Measurements from ENCODE around the gene ZNF76.

ZNF76 gene

DNA sequence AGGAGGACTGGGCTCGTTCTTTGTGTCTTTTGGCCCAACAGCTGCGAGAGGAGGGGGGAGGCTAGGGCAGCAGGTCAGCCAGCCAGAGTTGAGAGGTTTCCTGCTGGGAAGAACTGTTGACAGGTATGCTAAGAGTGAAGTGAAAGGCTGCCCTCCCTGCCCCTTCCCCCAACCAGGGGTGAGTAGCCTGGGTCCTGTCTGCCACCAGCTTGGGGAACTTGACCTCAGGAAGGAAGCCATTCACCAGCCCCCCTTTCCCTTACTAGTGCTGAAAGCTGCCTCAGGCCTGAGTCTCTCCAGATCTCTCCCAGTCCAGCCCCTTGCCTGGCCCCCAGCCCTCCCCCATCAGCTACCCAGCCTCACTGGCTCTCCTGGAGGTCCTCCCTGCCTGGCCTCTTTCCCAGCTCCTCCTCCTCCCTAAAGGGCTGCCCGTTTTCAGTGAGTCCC lies 20.7 kb upstream of the ZNF76 start:
- DNase-seq: no peak

DNA sequence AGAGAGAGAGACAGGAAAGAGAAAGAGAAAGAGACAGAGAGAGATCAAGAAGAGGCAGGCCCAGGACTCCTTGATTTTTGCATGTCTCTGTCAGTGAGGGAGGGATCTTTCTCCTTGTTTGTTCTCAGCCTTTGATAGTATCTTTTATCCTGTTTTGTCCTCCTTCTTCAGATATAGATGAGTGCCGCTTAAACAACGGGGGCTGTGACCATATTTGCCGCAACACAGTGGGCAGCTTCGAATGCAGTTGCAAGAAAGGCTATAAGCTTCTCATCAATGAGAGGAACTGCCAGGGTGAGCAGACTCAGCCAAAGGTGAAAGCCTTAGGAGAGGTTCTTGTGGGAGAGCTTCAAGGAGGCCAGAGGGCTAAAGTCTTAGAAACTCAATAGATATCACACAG lies 20.0 kb upstream of the ZNF76 start:
- DNase-seq: no peak

DNA sequence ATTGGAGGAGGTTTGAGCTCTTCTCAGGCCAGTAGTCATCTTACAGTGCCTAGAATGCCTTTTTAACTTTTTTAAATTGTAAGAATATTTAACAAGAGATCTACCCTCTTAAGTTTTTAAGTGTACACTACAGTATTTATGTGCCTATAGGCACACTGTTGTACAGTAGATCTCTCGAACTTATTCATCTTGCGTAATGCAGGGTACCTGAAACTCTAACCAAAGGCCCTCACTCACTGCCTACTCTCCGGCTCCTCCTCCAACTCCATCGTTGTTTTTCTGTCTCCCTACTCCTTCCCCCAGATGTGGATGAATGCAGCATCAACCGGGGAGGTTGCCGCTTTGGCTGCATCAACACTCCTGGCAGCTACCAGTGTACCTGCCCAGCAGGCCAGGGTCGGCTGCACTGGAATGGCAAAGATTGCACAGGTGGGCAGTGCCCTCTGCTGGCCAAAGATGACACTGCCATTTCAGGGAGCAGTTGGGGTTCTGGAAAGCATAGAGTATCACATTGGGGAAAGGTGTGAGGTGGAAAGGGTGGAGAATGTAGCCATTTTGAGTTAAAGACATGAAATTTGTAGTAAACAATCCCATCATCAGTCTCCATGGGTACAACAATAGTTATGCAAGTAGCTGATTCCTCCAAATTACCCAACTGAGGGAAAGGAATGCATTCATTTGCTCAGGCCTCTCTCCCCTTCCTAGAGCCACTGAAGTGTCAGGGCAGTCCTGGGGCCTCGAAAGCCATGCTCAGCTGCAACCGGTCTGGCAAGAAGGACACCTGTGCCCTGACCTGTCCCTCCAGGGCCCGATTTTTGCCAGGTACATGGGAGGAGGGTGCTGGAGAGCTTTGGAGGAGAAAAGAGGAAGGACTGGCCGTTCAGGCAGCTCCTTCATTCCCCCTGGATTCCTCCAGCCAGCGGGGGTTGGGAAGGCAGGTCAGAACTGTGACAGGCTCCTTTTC lies 18.4 kb upstream of the ZNF76 start:
- no peak for DNase-seq

DNA sequence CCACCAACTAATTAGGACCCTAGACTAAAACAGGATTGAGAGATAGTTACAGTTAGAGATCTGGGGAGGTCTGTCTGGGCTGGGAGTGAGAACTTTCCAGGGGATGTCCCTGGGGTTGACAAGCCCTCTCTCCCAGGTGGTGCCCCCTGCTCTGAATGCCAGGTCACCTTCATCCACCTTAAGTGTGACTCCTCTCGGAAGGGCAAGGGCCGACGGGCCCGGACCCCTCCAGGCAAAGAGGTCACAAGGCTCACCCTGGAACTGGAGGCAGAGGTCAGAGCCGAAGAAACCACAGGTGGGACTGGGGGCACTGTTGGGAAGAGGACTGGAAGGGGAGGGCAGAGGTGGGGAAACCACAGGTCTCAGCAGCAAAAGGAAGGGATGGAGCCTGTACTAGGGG lies 17.0 kb upstream of the ZNF76 start:
- DNase-seq: no peak

- no peak for DNase-seq
These were observed 16.6 kb upstream of the ZNF76 start for GRCh38 chr6:35242906-35243305.

- no peak for DNase-seq
These were observed 16.1 kb upstream of the ZNF76 start for GRCh38 chr6:35243386-35243958.

DNA sequence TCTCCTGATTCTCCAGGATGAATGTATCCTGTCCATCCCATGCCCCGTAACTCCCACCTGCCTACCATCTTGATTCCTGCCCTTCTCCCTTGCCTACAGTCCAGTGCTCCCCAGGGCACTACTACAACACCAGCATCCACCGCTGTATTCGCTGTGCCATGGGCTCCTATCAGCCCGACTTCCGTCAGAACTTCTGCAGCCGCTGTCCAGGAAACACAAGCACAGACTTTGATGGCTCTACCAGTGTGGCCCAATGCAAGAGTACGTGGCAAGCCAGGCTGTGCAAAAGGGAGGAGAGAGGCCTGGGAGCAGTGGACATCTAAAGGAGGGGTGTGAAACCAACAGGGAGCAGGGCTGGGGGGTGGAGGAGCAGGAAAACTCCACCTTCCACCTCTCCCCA lies 15.0 kb upstream of the ZNF76 start:
- DNase-seq: no peak

- no peak for DNase-seq
These were observed 11.8 kb upstream of the ZNF76 start for GRCh38 chr6:35247642-35248231.

GRCh38 chr6:35248300-35248699 lies 11.2 kb upstream of the ZNF76 start:
- no peak for DNase-seq

DNA sequence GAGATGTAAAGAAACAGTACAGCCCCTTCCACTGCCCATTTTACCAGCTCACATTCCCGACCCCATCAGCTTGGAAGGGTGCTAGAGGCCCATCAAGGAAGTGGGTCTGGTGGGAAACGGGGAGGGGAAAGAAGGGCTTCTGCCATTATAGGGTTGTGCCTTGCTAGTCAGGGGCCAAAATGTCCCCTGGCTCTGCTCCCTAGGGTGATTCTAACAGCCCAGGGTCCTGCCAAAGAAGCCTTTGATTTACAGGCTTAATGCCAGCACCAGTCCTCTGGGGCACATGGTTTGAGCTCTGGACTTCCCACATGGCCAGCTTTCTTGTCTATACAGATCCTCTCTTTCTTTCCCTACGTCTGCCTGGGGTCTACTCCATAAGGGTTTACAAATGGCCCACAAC lies 10.6 kb upstream of the ZNF76 start:
- no peak for DNase-seq

DNA sequence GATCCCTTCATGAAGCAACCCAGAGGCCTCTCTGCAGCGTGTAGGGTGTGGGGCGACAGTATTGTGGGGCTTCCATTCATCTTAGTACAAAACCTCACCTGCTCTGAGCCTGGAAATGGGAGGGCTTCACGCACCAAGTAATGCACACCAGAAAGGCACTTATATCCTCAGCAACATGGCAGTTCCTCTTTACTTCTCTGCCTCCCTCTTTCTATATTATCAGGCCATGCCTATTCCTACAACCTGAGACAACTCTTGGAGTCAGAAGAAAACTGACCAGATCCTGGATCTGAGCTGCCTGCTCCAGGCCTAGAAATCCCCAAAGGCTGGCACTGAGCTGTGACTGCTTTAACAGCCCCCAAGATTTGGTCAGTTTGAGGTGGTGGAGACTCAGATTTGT lies 7.6 kb upstream of the ZNF76 start:
- DNase-seq: no peak

GRCh38 chr6:35253249-35253648 lies 6.3 kb upstream of the ZNF76 start:
- DNase-seq: no peak

- DNase-seq: no peak
These were observed 1.2 kb upstream of the ZNF76 start for GRCh38 chr6:35258336-35258735.

GRCh38 chr6:35258858-35259193 lies 709 bp upstream of the ZNF76 start:
- DNase-seq: no peak

GRCh38 chr6:35259948-35260590 lies 534 bp downstream of the ZNF76 start:
- DNase-seq: no peak

GRCh38 chr6:35260591-35261570 lies 1.3 kb downstream of the ZNF76 start:
- no peak for DNase-seq

- no peak for DNase-seq
These were observed 3.1 kb downstream of the ZNF76 start for GRCh38 chr6:35262596-35262995.

DNA sequence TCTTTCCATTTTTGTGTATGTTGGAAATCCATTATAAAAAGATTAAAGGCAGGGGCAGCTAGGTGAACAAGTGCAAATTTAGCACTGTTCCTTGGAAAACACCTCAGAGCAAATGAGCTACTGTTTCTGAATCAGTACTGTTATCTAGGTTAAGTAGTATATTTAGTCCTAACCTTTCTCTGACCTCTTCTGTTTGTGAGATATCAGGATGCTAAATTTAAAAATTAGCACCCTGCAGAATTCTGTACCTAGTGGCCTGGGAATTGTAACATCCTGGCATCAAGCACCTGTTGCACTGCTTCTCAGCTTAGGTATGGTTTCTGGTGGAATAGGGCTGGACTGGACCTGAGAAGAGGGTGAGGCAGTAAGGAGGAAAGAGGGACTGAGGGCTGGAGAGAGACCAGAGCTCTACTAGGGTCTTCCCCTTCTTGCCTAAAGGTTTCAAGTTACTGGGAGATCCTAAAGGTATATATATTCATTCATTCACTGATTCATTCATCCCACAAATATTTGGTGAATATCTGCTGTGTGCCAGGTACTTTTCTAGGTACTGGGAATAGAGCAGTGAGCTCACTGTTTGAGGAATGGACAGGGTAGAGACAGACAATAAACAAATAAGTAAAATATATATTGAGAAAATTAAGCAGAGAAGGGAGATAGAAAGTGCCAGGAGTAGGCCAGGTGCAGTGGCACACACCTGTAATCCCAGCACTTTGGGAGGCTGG lies 5.2 kb downstream of the ZNF76 start:
- DNase-seq: no peak

DNA sequence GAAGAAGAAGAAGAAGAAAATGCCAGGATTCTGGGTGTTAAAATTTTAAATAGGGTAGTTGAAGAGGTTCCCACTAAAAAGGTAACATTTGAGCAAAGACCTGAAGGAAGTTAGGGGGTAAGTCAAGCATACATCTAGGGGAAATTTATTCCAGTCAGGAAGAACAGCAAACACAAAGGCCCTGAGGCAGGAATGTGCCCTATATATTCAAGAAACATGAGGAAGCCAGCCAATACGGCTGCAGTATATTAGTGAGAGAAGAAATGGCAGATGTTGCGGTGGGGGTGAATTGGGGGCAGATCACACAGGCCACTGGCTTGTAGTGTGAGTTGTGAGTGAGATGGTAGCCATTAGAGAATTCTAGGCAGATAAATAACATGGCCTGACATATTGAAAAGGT lies 6.0 kb downstream of the ZNF76 start:
- no peak for DNase-seq

DNA sequence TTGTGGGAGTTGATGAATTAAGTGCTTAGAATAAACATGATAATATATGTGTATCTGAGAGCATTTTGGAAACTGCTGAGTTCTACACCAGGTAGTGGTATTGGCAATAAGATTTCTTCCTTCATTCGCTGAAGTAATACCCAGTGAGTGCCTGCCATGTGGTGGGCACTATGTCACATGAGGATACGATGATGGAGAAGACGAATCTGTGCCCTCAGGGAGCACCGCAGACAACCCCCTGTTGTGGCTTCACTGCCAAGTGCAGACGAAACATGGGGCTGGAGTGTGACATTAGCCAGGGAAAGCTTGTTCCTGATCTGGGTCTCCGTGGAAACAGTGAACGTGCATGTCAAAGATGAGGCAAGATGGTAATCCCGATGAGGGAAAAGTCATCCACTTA lies 7.9 kb downstream of the ZNF76 start:
- no peak for DNase-seq

DNA sequence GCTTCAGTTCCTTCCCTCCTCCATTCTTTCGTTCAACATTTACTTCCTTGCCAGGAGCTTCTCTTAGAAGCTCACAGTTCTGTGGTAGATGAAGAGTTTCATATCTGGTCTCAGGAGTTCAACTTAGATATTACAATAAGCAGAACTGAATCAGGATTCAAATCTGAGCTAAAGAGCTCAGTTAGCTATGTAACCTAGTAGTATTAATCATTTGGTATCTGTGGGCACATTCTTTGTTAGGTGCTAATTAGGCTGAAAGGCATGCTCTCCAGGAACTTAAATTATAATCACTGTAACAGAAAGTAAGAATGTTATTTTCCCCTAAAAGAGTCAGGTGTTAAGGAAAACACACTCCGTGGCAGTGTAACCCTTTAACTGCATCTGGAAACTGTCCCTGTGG lies 8.4 kb downstream of the ZNF76 start:
- DNase-seq: no peak

DNA sequence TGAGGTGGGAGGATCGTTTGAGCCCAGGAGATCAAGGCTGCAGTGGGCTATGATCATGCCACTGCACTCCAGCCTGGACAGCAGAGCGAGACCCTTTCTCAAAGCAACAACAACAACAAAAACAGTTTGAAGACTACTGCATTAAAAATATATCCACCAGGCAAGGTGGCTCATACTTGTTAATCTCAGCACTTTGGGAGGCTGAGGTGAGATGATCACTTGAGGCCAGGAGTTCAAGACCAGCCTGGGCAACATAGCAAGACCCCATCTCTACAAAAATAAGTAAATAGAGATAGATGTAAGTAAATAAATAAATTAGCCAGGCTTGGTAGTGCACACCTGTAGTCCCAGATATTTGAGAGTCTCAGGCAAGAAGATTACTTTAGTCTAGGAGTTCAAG lies 12.5 kb downstream of the ZNF76 start:
- no peak for DNase-seq

All from NCI-H1048 (cell line).